ENCODE results near the gene SMLR1. TPM values are rescaled to one million over a fixed set of nuclear protein-coding genes. Genes with fewer than 3 reads are reported as not detected.
A peak's percentile ranks its signal among the peaks of the same experiment; 100 is the strongest.

The SMLR1 gene
- total RNA-seq, 1 experiment from 2014 or later = not detected

GRCh38 chr6:130882370-130882769, 55.2 kb downstream of the SMLR1 start:
- no peaks in the 10 kb centered on the region for H3K9me2 ChIP-seq (ENCODE audit: insufficient read depth)
- H3K9me3 ChIP-seq (ENCODE audit: insufficient read depth, low read depth) = no peaks in the 10 kb centered on the region
- no peaks in the 10 kb centered on the region for H3F3A ChIP-seq (ENCODE audit: insufficient read depth, low read depth)
- TF ChIP-seq EZH2 (IDR thresholded peaks at IDR 0.05; ENCODE audit: low read depth) (no peak), CTCF (conservative IDR thresholded peaks at IDR 0.05) (no peak)
- no peaks in the 10 kb centered on the region for H4K20me1 ChIP-seq (ENCODE audit: insufficient read depth)
- H3K4me1 ChIP-seq (replicated peaks; ENCODE audit: insufficient read depth) = no peaks in the 10 kb centered on the region
- no peak overlapping the region for H3K4me3 ChIP-seq
- H2AFZ ChIP-seq = no peak overlapping the region
- H3K36me3 ChIP-seq (ENCODE audit: low read depth) = no peaks in the 10 kb centered on the region
- H3K79me2 ChIP-seq (ENCODE audit: low read depth) = no peaks in the 10 kb centered on the region
- intact Hi-C loops (cut with micrococcal nuclease; ENCODE audit: unreplicated experiment) = loop anchor here (5.0 kb wide), 1 partner anchor 580 kb away; no protein-coding TSS in a partner anchor
- no peak overlapping the region for H3K27ac ChIP-seq
- CTCF ChIA-PET = no interaction called here
- no TSS peak for BruUV-seq (replicated peaks)
- H3K27me3 ChIP-seq (ENCODE audit: insufficient read depth, low read depth) = no peaks in the 10 kb centered on the region
- no peak overlapping the region for H3K4me2 ChIP-seq
- POLR2A ChIA-PET (ENCODE audit: unreplicated experiment) = no interaction called here
- DNase-seq = no peak

GRCh38 chr6:130885392-130886192, 58.4 kb downstream of the SMLR1 start:
- H3K36me3 ChIP-seq (ENCODE audit: low read depth) = no peaks in the 10 kb centered on the region
- CTCF ChIA-PET = interaction anchor here (1.0 to 1.1 kb wide), 2 partner anchors 231 to 648 kb away, joined by 4 to 11 read pairs; no protein-coding TSS in a partner anchor
- H3F3A ChIP-seq (ENCODE audit: insufficient read depth, low read depth) = no peaks in the 10 kb centered on the region
- no peaks in the 10 kb centered on the region for H3K27me3 ChIP-seq (ENCODE audit: insufficient read depth, low read depth)
- DNase-seq = peak; percentile 61 to 67
- no peaks in the 10 kb centered on the region for H3K9me2 ChIP-seq (ENCODE audit: insufficient read depth)
- H4K20me1 ChIP-seq (ENCODE audit: insufficient read depth) = no peaks in the 10 kb centered on the region
- H3K4me1 ChIP-seq (replicated peaks; ENCODE audit: insufficient read depth) = no peaks in the 10 kb centered on the region
- POLR2A ChIA-PET (ENCODE audit: unreplicated experiment) = no interaction called here
- intact Hi-C loops (cut with micrococcal nuclease; ENCODE audit: unreplicated experiment) = loop anchor here (1.0 to 2.0 kb wide), 3 partner anchors 177 to 649 kb away; partner anchors contain the start of gene EPB41L2
- H2AFZ ChIP-seq = no peak overlapping the region
- TF ChIP-seq EZH2 (IDR thresholded peaks at IDR 0.05; ENCODE audit: low read depth) (no peak), CTCF (conservative IDR thresholded peaks at IDR 0.05) (peak; percentile 98)
- H3K4me3 ChIP-seq = no peak overlapping the region
- no TSS peak for BruUV-seq (replicated peaks)
- no peak overlapping the region for H3K4me2 ChIP-seq
- H3K27ac ChIP-seq = no peak overlapping the region
- H3K9me3 ChIP-seq (ENCODE audit: insufficient read depth, low read depth) = no peaks in the 10 kb centered on the region
- H3K79me2 ChIP-seq (ENCODE audit: low read depth) = no peaks in the 10 kb centered on the region

Other genes with a start within 250 kb of the SMLR1 start
- 59.1 and 67.4 TPM in 2 replicates for gene EPB41L2, start 235.8 kb downstream of the SMLR1 start, total RNA-seq (2021)